ENCODE data around the gene MSI2. TPM values are rescaled to one million over a fixed set of nuclear protein-coding genes. Genes with fewer than 3 reads are reported as not detected.

MSI2 gene
- total RNA-seq, 4 donors from 2014 or later = 9.9 to 18.5 (median 13.8) TPM

DNA sequence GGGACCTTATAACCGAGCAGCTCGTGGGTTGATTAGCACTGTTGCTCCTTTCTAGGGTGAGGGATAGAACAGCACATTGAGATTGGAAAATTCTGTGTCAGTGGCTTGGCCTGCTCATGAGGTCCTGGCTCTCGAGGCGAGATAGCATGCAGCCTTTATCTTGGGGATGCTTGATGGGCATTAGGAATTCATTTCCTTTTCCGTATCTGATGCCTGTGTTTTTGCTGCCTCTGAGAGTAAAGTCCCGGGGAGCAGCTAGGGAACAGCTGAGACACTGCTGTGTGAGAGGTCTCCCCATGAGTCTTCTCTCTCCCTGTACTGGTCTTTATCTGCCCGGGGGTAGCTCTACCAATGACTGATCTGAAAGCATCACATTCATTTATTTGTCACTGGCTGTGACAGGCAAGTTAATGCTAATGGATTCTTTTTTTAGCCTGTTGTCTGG, 14.5 kb downstream of the MSI2 start:
- TF ChIP-seq, protein P1, sequence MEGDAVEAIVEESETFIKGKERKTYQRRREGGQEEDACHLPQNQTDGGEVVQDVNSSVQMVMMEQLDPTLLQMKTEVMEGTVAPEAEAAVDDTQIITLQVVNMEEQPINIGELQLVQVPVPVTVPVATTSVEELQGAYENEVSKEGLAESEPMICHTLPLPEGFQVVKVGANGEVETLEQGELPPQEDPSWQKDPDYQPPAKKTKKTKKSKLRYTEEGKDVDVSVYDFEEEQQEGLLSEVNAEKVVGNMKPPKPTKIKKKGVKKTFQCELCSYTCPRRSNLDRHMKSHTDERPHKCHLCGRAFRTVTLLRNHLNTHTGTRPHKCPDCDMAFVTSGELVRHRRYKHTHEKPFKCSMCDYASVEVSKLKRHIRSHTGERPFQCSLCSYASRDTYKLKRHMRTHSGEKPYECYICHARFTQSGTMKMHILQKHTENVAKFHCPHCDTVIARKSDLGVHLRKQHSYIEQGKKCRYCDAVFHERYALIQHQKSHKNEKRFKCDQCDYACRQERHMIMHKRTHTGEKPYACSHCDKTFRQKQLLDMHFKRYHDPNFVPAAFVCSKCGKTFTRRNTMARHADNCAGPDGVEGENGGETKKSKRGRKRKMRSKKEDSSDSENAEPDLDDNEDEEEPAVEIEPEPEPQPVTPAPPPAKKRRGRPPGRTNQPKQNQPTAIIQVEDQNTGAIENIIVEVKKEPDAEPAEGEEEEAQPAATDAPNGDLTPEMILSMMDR (IDR thresholded peaks at IDR 0.05) = no peak
- no peak for TF ChIP-seq POLR2A (IDR thresholded peaks at IDR 0.05)
- intact Hi-C loops (cut with DNase I; ENCODE audit: low total_unique reads) = no loop called here
- H3K4me3 ChIP-seq (ENCODE audit: low read depth, poor library complexity, severe bottlenecking) = no peak overlapping the region
- WGBS, 2 donors = 81 to 89% methylated on average over 7 of the region's 7 CpGs
- DNase-seq (ENCODE audit: low spot score in 2 of 2) = no peak

DNA sequence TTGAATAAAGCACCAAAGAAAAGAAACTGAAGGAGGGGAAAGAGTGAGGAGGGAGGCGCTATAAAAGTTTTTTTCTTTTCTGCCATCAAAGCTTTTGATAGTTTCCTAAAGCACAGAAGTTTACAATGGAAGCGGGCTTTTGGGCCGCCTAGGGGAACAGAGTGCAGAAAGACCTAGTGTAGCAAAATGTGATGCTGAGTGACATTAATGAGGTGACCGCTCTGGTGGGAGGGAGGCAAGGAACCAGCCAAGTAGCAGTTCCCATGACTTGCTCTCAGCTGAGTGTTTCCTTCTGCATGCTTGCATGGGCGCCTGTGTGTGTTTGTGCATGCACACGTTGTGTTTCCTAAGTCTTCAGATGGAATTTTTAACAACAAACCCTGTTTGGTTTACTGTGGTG, 15.5 kb downstream of the MSI2 start:
- WGBS, 2 donors = 86 to 90% methylated on average over 6 of the region's 6 CpGs
- DNase-seq (ENCODE audit: low spot score in 2 of 2) = no peak
- intact Hi-C loops (cut with DNase I; ENCODE audit: low total_unique reads) = no loop called here
- TF ChIP-seq POLR2A (IDR thresholded peaks at IDR 0.05) = no peak
- TF ChIP-seq, protein P1 (IDR thresholded peaks at IDR 0.05) = no peak
- H3K4me3 ChIP-seq (ENCODE audit: low read depth, poor library complexity, severe bottlenecking) = no peak overlapping the region

DNA sequence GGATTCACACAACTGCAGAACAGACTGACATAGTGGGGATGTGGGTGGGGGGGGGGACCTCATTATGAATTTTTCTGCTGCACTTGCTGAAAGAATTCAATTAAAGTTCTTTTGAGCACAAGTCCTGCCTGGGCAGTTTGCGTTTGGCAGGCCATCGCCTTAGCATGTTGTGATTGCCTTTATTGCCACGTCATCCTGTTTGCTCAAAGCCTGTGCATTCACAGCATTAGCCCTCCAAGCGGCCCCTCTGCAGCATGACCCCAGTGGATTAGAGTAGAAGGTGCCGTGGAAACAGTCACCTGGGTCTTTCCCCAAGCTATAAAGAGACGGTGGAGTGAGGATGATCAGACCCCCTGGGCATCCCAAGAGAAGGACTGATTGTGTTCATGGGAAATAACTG, 17.2 kb downstream of the MSI2 start:
- no peak for TF ChIP-seq POLR2A (IDR thresholded peaks at IDR 0.05)
- TF ChIP-seq, protein P1 (IDR thresholded peaks at IDR 0.05) = no peak
- WGBS, 2 donors = 94 to 95% methylated on average over 6 of the region's 6 CpGs
- intact Hi-C loops (cut with DNase I; ENCODE audit: low total_unique reads) = no loop called here
- no peak for DNase-seq (ENCODE audit: low spot score in 2 of 2)
- H3K4me3 ChIP-seq (ENCODE audit: low read depth, poor library complexity, severe bottlenecking) = no peak overlapping the region

DNA sequence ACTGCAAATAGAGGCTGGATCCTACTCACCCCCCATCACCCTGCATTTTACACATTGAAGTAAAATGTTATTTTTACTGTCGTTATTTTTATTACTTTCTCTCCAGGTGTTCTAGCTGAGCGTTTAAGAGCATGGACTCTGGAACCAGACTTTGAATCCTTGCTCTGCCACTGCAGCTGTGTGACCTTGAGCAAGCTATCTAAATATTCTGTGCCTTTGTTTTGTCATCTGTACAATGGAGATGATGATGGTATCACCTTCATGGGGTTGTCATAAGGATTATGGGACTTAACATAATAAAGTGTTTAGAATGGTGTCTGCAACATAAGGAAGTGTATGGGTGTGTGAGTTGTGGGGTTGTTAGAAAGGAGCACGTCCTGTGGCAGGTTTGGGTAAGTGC, 17.8 kb downstream of the MSI2 start:
- intact Hi-C loops (cut with DNase I; ENCODE audit: low total_unique reads) = no loop called here
- whole genome bisulfite sequencing, 2 donors = 90 to 92% methylated on average over 3 of the region's 3 CpGs
- no peak overlapping the region for H3K4me3 ChIP-seq (ENCODE audit: low read depth, poor library complexity, severe bottlenecking)
- no peak for DNase-seq (ENCODE audit: low spot score in 2 of 2)
- TF ChIP-seq POLR2A (IDR thresholded peaks at IDR 0.05) = no peak
- TF ChIP-seq, protein P1 (IDR thresholded peaks at IDR 0.05) = no peak

DNA sequence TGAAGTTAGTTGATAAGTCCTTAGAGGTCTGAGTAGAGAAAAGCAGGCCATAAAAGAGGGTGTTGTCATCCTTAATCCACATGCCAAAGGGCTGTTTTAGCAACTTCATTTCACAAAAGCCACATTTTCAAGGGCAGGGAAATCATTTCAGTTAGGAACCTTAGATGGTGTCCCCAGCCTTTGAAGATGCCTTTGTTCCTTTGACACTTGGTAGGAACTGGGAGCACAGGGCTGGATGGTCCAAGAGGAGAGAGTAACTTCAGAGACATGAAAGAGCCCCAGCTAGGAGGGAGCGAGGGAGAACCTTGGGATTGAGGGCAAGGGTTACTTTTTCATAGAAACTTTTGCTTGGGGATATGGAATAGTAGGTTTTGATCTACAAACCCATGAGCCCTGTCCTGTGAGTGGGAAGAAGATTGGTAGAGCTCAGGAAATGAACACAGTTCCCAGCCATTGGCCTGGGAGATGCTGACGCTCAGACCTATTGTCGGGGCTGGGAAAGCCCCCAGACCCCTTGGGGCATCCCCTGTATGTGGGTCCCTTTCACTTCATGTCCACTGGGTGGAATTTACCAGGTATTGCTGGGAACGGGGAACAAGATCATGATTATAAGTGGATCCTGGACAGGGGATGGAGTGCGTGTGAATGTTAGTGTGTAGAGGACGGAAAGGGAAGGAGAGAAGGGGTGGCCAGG, 18.9 kb downstream of the MSI2 start:
- 92 to 94% methylated on average over 6 of the region's 6 CpGs for WGBS, 2 donors
- no peak overlapping the region for H3K4me3 ChIP-seq (ENCODE audit: low read depth, poor library complexity, severe bottlenecking)
- intact Hi-C loops (cut with DNase I; ENCODE audit: low total_unique reads) = no loop called here
- TF ChIP-seq POLR2A (IDR thresholded peaks at IDR 0.05) = no peak
- TF ChIP-seq, protein P1 (IDR thresholded peaks at IDR 0.05) = no peak
- no peak for DNase-seq (ENCODE audit: low spot score in 2 of 2)

DNA sequence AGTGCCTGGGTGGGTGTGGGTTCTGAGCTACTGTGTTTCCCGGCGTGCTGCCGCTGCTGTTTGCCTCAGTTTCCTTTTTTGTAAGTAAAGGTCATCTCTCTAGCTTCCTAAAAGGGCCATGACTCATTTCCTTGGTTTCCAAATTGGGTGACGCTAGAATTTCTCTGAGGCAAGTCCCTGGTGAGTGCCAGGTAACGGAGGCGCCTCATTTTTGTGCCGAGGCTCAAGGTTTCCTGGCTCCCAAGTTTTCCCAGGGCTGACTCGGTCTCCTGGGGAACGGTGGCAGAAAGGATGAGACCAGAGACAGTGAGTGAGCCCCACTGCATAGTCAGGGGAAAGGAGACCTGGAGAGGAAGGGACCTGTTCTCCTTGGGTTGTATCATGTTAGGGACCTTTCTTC, 20.3 kb downstream of the MSI2 start:
- WGBS, 2 donors = 79 to 87% methylated on average over 9 of the region's 9 CpGs
- no peak for DNase-seq (ENCODE audit: low spot score in 2 of 2)
- no peak overlapping the region for H3K4me3 ChIP-seq (ENCODE audit: low read depth, poor library complexity, severe bottlenecking)
- intact Hi-C loops (cut with DNase I; ENCODE audit: low total_unique reads) = no loop called here
- TF ChIP-seq, protein P1 (IDR thresholded peaks at IDR 0.05) = no peak
- no peak for TF ChIP-seq POLR2A (IDR thresholded peaks at IDR 0.05)
